Activated naive CD8-positive, alpha-beta T cell treated with anti-CD3 and anti-CD28 coated beads, Interleukin-2, amount 10 ng/mL, durations not matched to agents 7 days and 5 days (primary cell): Measurements from ENCODE around the gene EPHA7. TPM values are rescaled to one million over a fixed set of nuclear protein-coding genes. Genes with fewer than 3 reads are reported as not detected.

Experiments
- ATAC-seq: fragments of 150-1000 bp; cut with Tn5 transposase; one replicate; pipeline ENCODE4 v1.10.0; 2021; ENCODE audit warnings: low read depth, moderate library complexity
- POLR2A ChIA-PET: fragments of 350-600 bp; sonication (Branson Sonifier 250); formaldehyde crosslinking; loops from one replicate; lab custom pipeline; 2021; ENCODE audit warnings: antibody characterized with exemption; lab: Charles Lee
- DNase-seq: peaks from one replicate; pipeline ENCODE4 v3.0.0; 2021
- H3K27ac Mint-ChIP-seq: one replicate; pipeline ENCODE4 v1.8.0; 2022; ENCODE audit warnings: mild to moderate bottlenecking, mixed read lengths
- H3K27me3 Mint-ChIP-seq: one replicate; pipeline ENCODE4 v1.8.0; 2022; ENCODE audit warnings: mild to moderate bottlenecking, moderate library complexity, mixed read lengths
- H3K36me3 Mint-ChIP-seq: one replicate; pipeline ENCODE4 v1.8.0; 2021; ENCODE audit warnings: mild to moderate bottlenecking, mixed read lengths
- H3K4me1 Mint-ChIP-seq: one replicate; pipeline ENCODE4 v1.8.0; 2021; ENCODE audit warnings: mixed read lengths
- H3K4me3 Mint-ChIP-seq: one replicate; pipeline ENCODE4 v1.8.0; 2022; ENCODE audit warnings: mild to moderate bottlenecking, moderate library complexity, mixed read lengths
- H3K9me3 Mint-ChIP-seq: one replicate; pipeline ENCODE4 v1.8.0; 2021; ENCODE audit warnings: mixed read lengths
- total RNA-seq, 2 experiments: library from RNA; stranded (reverse); gene quantifications; one replicate each; pipeline ENCODE4 v1.2.3, GENCODE V29; 2021

The EPHA7 gene
- total RNA-seq, 2 experiments from 2014 or later = not detected

GRCh38 chr6:93235775-93236174, 183.6 kb downstream of the EPHA7 start:
- Mint-ChIP-seq H3K27me3 (no peaks in the 10 kb centered on the region), H3K9me3 (peaks cover 2% of the 10 kb centered on the region), H3K4me1 (no peaks in the 10 kb centered on the region), H3K4me3 (no peak overlapping the region), H3K27ac (no peak overlapping the region), H3K36me3 (no peaks in the 10 kb centered on the region)
- ATAC-seq (no peak), DNase-seq (no peak)
- POLR2A ChIA-PET = no interaction called here

GRCh38 chr6:93226822-93227221, 192.5 kb downstream of the EPHA7 start:
- Mint-ChIP-seq H3K27ac (no peak overlapping the region), H3K27me3 (no peaks in the 10 kb centered on the region), H3K9me3 (peaks cover 1% of the 10 kb centered on the region), H3K36me3 (no peaks in the 10 kb centered on the region), H3K4me3 (no peak overlapping the region), H3K4me1 (no peaks in the 10 kb centered on the region)
- POLR2A ChIA-PET = no interaction called here
- DNase-seq (no peak), ATAC-seq (no peak)

- Mint-ChIP-seq H3K4me3 (no peak overlapping the region), H3K27ac (no peak overlapping the region), H3K4me1 (no peaks in the 10 kb centered on the region), H3K9me3 (peaks cover 6% of the 10 kb centered on the region), H3K36me3 (no peaks in the 10 kb centered on the region), H3K27me3 (no peaks in the 10 kb centered on the region)
- ATAC-seq = no peak
- DNase-seq = no peak
- POLR2A ChIA-PET = no interaction called here
Observed at GRCh38 chr6:93222071-93222851, 197.1 kb downstream of the EPHA7 start.

GRCh38 chr6:93219447-93219846, 199.9 kb downstream of the EPHA7 start:
- Mint-ChIP-seq H3K36me3 (no peaks in the 10 kb centered on the region), H3K4me3 (no peak overlapping the region), H3K27ac (no peak overlapping the region), H3K4me1 (no peaks in the 10 kb centered on the region), H3K9me3 (peaks cover 14% of the 10 kb centered on the region), H3K27me3 (no peaks in the 10 kb centered on the region)
- ATAC-seq (no peak), DNase-seq (no peak)
- POLR2A ChIA-PET = no interaction called here

- no peak for DNase-seq
- peaks cover 12% of the 10 kb centered on the region for H3K9me3 Mint-ChIP-seq
- no peaks in the 10 kb centered on the region for H3K27me3 Mint-ChIP-seq
- no peak overlapping the region for H3K4me3 Mint-ChIP-seq
- ATAC-seq = no peak
- no peaks in the 10 kb centered on the region for H3K36me3 Mint-ChIP-seq
- H3K27ac Mint-ChIP-seq = no peak overlapping the region
- POLR2A ChIA-PET = no interaction called here
- H3K4me1 Mint-ChIP-seq = no peaks in the 10 kb centered on the region
Observed at GRCh38 chr6:93218096-93218495, 201.3 kb downstream of the EPHA7 start.

- no peaks in the 10 kb centered on the region for H3K36me3 Mint-ChIP-seq
- no peaks in the 10 kb centered on the region for H3K4me1 Mint-ChIP-seq
- ATAC-seq (no peak), DNase-seq (no peak)
- H3K27me3 Mint-ChIP-seq = no peaks in the 10 kb centered on the region
- no peak overlapping the region for H3K4me3 Mint-ChIP-seq
- H3K27ac Mint-ChIP-seq = no peak overlapping the region
- POLR2A ChIA-PET = no interaction called here
- peaks cover 9% of the 10 kb centered on the region for H3K9me3 Mint-ChIP-seq
Observed at GRCh38 chr6:93213028-93213427, 206.3 kb downstream of the EPHA7 start.

GRCh38 chr6:93210908-93211307, 208.5 kb downstream of the EPHA7 start:
- POLR2A ChIA-PET = no interaction called here
- no peak for ATAC-seq
- no peak for DNase-seq
- Mint-ChIP-seq H3K36me3 (no peaks in the 10 kb centered on the region), H3K27me3 (no peaks in the 10 kb centered on the region), H3K4me1 (no peaks in the 10 kb centered on the region), H3K9me3 (no peaks in the 10 kb centered on the region), H3K4me3 (no peak overlapping the region), H3K27ac (no peak overlapping the region)

- H3K9me3 Mint-ChIP-seq = no peaks in the 10 kb centered on the region
- ATAC-seq (no peak), DNase-seq (no peak)
- no peaks in the 10 kb centered on the region for H3K36me3 Mint-ChIP-seq
- H3K27me3 Mint-ChIP-seq = no peaks in the 10 kb centered on the region
- H3K27ac Mint-ChIP-seq = no peak overlapping the region
- no peaks in the 10 kb centered on the region for H3K4me1 Mint-ChIP-seq
- POLR2A ChIA-PET = no interaction called here
- H3K4me3 Mint-ChIP-seq = no peak overlapping the region
Observed at GRCh38 chr6:93209358-93209757, 210.0 kb downstream of the EPHA7 start.

- ATAC-seq = no peak
- Mint-ChIP-seq H3K36me3 (no peaks in the 10 kb centered on the region), H3K9me3 (peaks cover 2% of the 10 kb centered on the region), H3K27ac (no peak overlapping the region), H3K27me3 (no peaks in the 10 kb centered on the region), H3K4me3 (no peak overlapping the region), H3K4me1 (no peaks in the 10 kb centered on the region)
- DNase-seq = no peak
- POLR2A ChIA-PET = no interaction called here
Observed at GRCh38 chr6:93196406-93196970, 222.9 kb downstream of the EPHA7 start.

GRCh38 chr6:93194480-93194879, 224.9 kb downstream of the EPHA7 start:
- no peak overlapping the region for H3K4me3 Mint-ChIP-seq
- POLR2A ChIA-PET = no interaction called here
- no peaks in the 10 kb centered on the region for H3K4me1 Mint-ChIP-seq
- no peak overlapping the region for H3K27ac Mint-ChIP-seq
- H3K36me3 Mint-ChIP-seq = no peaks in the 10 kb centered on the region
- ATAC-seq (no peak), DNase-seq (no peak)
- H3K9me3 Mint-ChIP-seq = peaks cover 2% of the 10 kb centered on the region
- H3K27me3 Mint-ChIP-seq = no peaks in the 10 kb centered on the region

- Mint-ChIP-seq H3K9me3 (peaks cover under 1% of the 10 kb centered on the region), H3K27me3 (no peaks in the 10 kb centered on the region), H3K4me3 (no peak overlapping the region), H3K27ac (no peak overlapping the region), H3K4me1 (no peaks in the 10 kb centered on the region), H3K36me3 (no peaks in the 10 kb centered on the region)
- no peak for DNase-seq
- POLR2A ChIA-PET = no interaction called here
- no peak for ATAC-seq
Observed at GRCh38 chr6:93193868-93194267, 225.5 kb downstream of the EPHA7 start.
